PC-9 (cell line): ENCODE results near the gene RGS6. TPM values are rescaled to one million over a fixed set of nuclear protein-coding genes. Genes with fewer than 3 reads are reported as not detected.

ENCODE experiments used
- BruUV-seq: library from RNA; stranded (reverse); fragments of 400-500 nt; replicated peaks from 2 replicates; lab custom pipeline; 2021; lab: Mats Ljungman, UMichigan
- CTCF ChIA-PET: fragments of 300-600 bp; sonication (Branson Sonifier 250); formaldehyde crosslinking; loops from one replicate; lab custom pipeline; 2022; ENCODE audit warnings: antibody characterized with exemption; lab: Charles Lee
- POLR2A ChIA-PET: fragments of 300-600 bp; sonication (Branson Sonifier 250); formaldehyde crosslinking; loops from one replicate; lab custom pipeline; 2022; ENCODE audit warnings: antibody characterized with exemption; ENCODE audit not compliant: unreplicated experiment; lab: Charles Lee
- DNase-seq, 2 experiments: peaks; one replicate each; pipeline versions ENCODE4 v3.0.0 to v3.0.0-alpha.2; 2015 to 2022; ENCODE audit warnings: mixed read lengths in 1 of 2
- H2AFZ ChIP-seq: fragments of 200-600 bp; sonication (generic); 2 replicates; pipeline ENCODE4 v1.8.1; 2017; ENCODE audit warnings: antibody characterized with exemption
- H3F3A ChIP-seq: fragments of 200-600 bp; sonication (generic); 2 replicates; pipeline ENCODE4 v1.8.1; 2017; ENCODE audit warnings: antibody characterized with exemption, mild to moderate bottlenecking, low read depth; ENCODE audit not compliant: insufficient read depth
- H3K27ac ChIP-seq: fragments of 200-600 bp; sonication (generic); 2 replicates; pipeline ENCODE4 v1.6.1; 2016; ENCODE audit warnings: mixed run types
- H3K27me3 ChIP-seq: fragments of 200-600 bp; sonication (generic); 2 replicates; pipeline ENCODE4 v1.6.1; 2016; ENCODE audit warnings: low read depth, mixed run types; ENCODE audit not compliant: insufficient read depth
- H3K36me3 ChIP-seq: fragments of 200-600 bp; sonication (generic); 2 replicates; pipeline ENCODE4 v1.6.1; 2016; ENCODE audit warnings: low read depth, mixed run types
- H3K4me1 ChIP-seq: fragments of 200-600 bp; sonication (generic); replicated peaks from 2 replicates; pipeline ENCODE4 v1.6.1; 2016; ENCODE audit warnings: mixed run types; ENCODE audit not compliant: insufficient read depth
- H3K4me2 ChIP-seq: fragments of 200-600 bp; sonication (generic); 2 replicates; pipeline ENCODE4 v1.6.1; 2017; ENCODE audit warnings: mixed run types
- H3K4me3 ChIP-seq: fragments of 200-600 bp; sonication (generic); 2 replicates; pipeline ENCODE4 v1.6.1; 2016; ENCODE audit warnings: mixed run types
- H3K79me2 ChIP-seq: fragments of 200-600 bp; sonication (generic); 2 replicates; pipeline ENCODE4 v1.6.1; 2017; ENCODE audit warnings: low read depth, mixed run types
- H3K9me2 ChIP-seq: fragments of 200-600 bp; sonication (generic); 2 replicates; pipeline ENCODE4 v1.8.1; 2017; ENCODE audit warnings: mild to moderate bottlenecking; ENCODE audit not compliant: insufficient read depth
- H3K9me3 ChIP-seq: fragments of 200-600 bp; sonication (generic); 2 replicates; pipeline ENCODE4 v1.8.1; 2016; ENCODE audit warnings: low read depth; ENCODE audit not compliant: insufficient read depth
- H4K20me1 ChIP-seq: fragments of 200-600 bp; sonication (generic); 2 replicates; pipeline ENCODE4 v1.8.1; 2017; ENCODE audit not compliant: insufficient read depth
- EZH2 ChIP-seq: fragments of 200-600 bp; sonication (generic); IDR thresholded peaks from 2 replicates; pipeline ENCODE4 v1.8.0; 2017; ENCODE audit warnings: antibody characterized with exemption, low read depth
- intact Hi-C: fragments of 100-400 bp; cut with micrococcal nuclease; formaldehyde crosslinking; loops from one replicate; pipeline ENCODE4 v1.10.0; 2022; ENCODE audit not compliant: unreplicated experiment
- total RNA-seq: library from RNA; stranded (reverse); gene quantifications from 2 replicates; pipeline ENCODE4 v1.2.3, GENCODE V29; 2021
- TF ChIP-seq, protein P1 (sequence below): fragments of 200-600 bp; sonication (generic); conservative IDR thresholded peaks from 2 replicates; pipeline ENCODE4 v1.6.1; 2017; ENCODE audit warnings: mixed run types, antibody characterized with exemption, mild to moderate bottlenecking, moderate library complexity

The RGS6 gene
- total RNA-seq, 1 experiment from 2014 or later, result not detected

DNA sequence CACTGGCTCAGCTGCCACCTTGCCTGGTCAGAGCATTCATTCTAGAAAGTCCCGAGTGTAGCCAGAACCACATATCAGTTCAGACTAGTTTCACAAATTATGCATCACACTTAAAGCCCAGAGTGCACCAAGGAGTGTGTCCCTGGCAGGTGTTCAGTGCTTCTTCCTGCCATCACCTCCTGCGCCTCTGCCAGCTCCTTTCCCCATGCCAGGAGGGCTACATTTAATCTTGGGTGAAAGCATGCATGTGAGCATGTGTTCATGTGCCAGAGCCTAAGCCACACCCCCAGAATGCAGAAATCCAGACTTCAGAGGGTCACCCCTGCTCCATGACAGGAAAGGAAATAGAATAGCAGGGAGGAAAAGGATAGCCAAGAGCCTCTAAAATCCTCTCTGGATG lies 580.1 kb downstream of the RGS6 start:
- intact Hi-C loops, result loop anchor here (10.0 kb wide), 1 partner anchor 1203 kb away; the partner anchor contains the start of gene PNMA1
- ChIA-PET POLR2A (no interaction called here), CTCF (no interaction called here)
- Histone ChIP-seq H3K27ac (no peak overlapping the region), H3K36me3 (no peaks in the 10 kb centered on the region), H2AFZ (no peak overlapping the region), H3K4me2 (no peak overlapping the region), H3K4me3 (no peak overlapping the region), H3K27me3 (peaks cover 48% of the 10 kb centered on the region), H3K9me3 (no peaks in the 10 kb centered on the region), H4K20me1 (no peaks in the 10 kb centered on the region), H3F3A (no peaks in the 10 kb centered on the region), H3K9me2 (no peaks in the 10 kb centered on the region), H3K79me2 (no peaks in the 10 kb centered on the region), H3K4me1 (no peaks in the 10 kb centered on the region)
- no peak for DNase-seq
- TF ChIP-seq, protein P1, sequence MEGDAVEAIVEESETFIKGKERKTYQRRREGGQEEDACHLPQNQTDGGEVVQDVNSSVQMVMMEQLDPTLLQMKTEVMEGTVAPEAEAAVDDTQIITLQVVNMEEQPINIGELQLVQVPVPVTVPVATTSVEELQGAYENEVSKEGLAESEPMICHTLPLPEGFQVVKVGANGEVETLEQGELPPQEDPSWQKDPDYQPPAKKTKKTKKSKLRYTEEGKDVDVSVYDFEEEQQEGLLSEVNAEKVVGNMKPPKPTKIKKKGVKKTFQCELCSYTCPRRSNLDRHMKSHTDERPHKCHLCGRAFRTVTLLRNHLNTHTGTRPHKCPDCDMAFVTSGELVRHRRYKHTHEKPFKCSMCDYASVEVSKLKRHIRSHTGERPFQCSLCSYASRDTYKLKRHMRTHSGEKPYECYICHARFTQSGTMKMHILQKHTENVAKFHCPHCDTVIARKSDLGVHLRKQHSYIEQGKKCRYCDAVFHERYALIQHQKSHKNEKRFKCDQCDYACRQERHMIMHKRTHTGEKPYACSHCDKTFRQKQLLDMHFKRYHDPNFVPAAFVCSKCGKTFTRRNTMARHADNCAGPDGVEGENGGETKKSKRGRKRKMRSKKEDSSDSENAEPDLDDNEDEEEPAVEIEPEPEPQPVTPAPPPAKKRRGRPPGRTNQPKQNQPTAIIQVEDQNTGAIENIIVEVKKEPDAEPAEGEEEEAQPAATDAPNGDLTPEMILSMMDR, result no peak
- no peak for TF ChIP-seq EZH2
- BruUV-seq, result no TSS peak

DNA sequence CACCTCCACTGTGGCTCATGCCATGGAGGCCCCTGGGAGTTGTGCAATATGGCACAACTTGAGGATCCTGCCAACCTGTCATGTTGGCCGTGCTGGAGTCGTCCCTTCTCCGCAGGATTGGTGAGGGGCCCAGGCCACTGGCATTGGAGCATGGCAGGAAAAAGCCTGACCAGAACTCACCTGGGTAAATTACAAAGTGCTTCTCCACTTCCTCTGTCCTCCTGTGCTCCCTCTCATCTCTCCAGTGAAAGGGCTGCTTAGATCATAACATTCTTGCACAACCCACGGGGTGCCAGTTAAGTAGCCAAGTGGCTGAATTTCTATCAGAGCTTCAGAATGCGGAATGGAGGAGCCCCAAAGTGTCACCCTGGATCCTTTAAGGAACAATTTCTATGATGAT lies 580.7 kb downstream of the RGS6 start:
- H2AFZ ChIP-seq, result no peak overlapping the region
- ChIA-PET POLR2A (no interaction called here), CTCF (no interaction called here)
- H3K4me2 ChIP-seq, result no peak overlapping the region
- no peak overlapping the region for H3K4me3 ChIP-seq
- intact Hi-C loops, result loop anchor here (10.0 kb wide), 1 partner anchor 1202 kb away; the partner anchor contains the start of gene PNMA1
- H3K27me3 ChIP-seq, result peaks cover 48% of the 10 kb centered on the region
- no peaks in the 10 kb centered on the region for H3F3A ChIP-seq
- BruUV-seq, result no TSS peak
- no peaks in the 10 kb centered on the region for H3K36me3 ChIP-seq
- H3K4me1 ChIP-seq, result no peaks in the 10 kb centered on the region
- DNase-seq, result no peak
- no peak overlapping the region for H3K27ac ChIP-seq
- no peaks in the 10 kb centered on the region for H3K9me3 ChIP-seq
- TF ChIP-seq EZH2, result no peak
- TF ChIP-seq, protein P1, result no peak
- no peaks in the 10 kb centered on the region for H4K20me1 ChIP-seq
- no peaks in the 10 kb centered on the region for H3K79me2 ChIP-seq
- no peaks in the 10 kb centered on the region for H3K9me2 ChIP-seq

DNA sequence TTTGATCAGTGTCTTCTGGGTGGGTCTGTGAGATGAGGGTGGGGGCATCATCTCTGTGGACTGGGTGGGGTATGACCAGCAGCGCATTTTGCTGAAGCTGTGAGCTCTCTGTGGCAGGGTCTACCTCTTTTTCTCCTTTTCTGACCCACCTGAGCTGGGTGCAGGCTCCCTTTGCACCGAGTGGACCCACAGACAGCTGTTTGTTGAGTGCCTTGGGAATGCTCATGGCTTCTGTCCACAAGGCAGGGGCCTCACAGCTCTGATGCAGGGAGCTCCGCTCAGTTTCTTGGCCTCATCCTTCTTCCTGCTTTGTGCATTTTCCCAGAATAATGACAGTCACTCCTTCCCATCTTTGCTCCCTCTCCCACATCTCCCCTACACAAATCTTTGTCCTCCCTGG lies 581.1 kb downstream of the RGS6 start:
- ChIA-PET CTCF (interaction anchor here (1.3 kb wide), 1 partner anchor 959 kb away, joined by 8 read pairs; no protein-coding TSS in a partner anchor), POLR2A (interaction anchor here (0.6 kb wide), 1 partner anchor 942 kb away, joined by 4 read pairs; no protein-coding TSS in a partner anchor)
- no peak overlapping the region for H2AFZ ChIP-seq
- TF ChIP-seq, protein P1, result no peak
- TF ChIP-seq EZH2, result no peak
- no peaks in the 10 kb centered on the region for H3K36me3 ChIP-seq
- H3K4me1 ChIP-seq, result no peaks in the 10 kb centered on the region
- H3K4me3 ChIP-seq, result no peak overlapping the region
- no TSS peak for BruUV-seq
- no peak overlapping the region for H3K4me2 ChIP-seq
- no peaks in the 10 kb centered on the region for H3K9me2 ChIP-seq
- peaks cover 48% of the 10 kb centered on the region for H3K27me3 ChIP-seq
- H3K27ac ChIP-seq, result no peak overlapping the region
- no peaks in the 10 kb centered on the region for H3K9me3 ChIP-seq
- no peaks in the 10 kb centered on the region for H3K79me2 ChIP-seq
- no peak for DNase-seq
- no peaks in the 10 kb centered on the region for H3F3A ChIP-seq
- no peaks in the 10 kb centered on the region for H4K20me1 ChIP-seq
- intact Hi-C loops, result loop anchor here (10.0 kb wide), 1 partner anchor 1201 kb away; the partner anchor contains the start of gene PNMA1
